ENCODE measurements around the gene CNTROB. TPM values are rescaled to one million over a fixed set of nuclear protein-coding genes. Genes with fewer than 3 reads are reported as not detected.

The CNTROB gene
- total and polyA plus RNA-seq, 5 donors from 2014 or later, result 5.0 to 40.9 (median 7.5) TPM

DNA sequence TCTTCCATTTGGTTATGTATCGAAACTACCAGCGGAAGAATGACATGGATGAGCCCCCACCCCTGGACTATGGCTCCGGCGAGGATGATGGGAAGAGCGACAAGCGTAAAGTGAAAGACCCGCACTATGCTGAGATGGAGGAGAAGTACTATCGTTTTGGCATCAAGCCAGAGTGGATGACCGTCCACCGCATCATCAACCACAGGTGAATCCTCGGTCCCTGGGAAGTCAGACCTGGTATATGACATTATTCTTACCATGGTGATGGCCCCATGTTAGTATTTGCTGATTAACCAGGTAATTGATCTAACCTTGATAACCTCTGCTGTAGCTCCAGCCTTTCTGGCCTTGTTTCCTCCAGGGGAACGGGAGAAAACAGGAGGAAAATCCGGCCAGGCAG is 34.9 kb upstream of the CNTROB start:
- no peaks in the 10 kb centered on the region for H3K27me3 Mint-ChIP-seq
- H3K4me1 ChIP-seq (ENCODE audit: control insufficient read depth, insufficient read depth, low read length, poor library complexity, severe bottlenecking), result no peaks in the 10 kb centered on the region
- no peaks in the 10 kb centered on the region for H3K27me3 ChIP-seq (ENCODE audit: control insufficient read depth, insufficient read depth, low read length)
- ATAC-seq (ENCODE audit: low read depth in 2 of 2) (no peak), DNase-seq (no peak)
- H3K9me3 Mint-ChIP-seq, result no peaks in the 10 kb centered on the region
- no peak overlapping the region for H3K4me3 Mint-ChIP-seq
- H3K9me3 ChIP-seq (ENCODE audit: control insufficient read depth in 2 of 2, low read length in 2 of 2), result no peaks in the 10 kb centered on the region
- H3K36me3 Mint-ChIP-seq, result peaks cover 59% of the 10 kb centered on the region
- H3K4me3 ChIP-seq (ENCODE audit: low read depth, low read length), result no peak overlapping the region
- H3K27ac ChIP-seq (ENCODE audit: insufficient read depth, low read length, poor library complexity, severe bottlenecking), result no peak overlapping the region
- H3K27ac Mint-ChIP-seq, result peak overlapping the region in 2 of 3 donors; percentile 31 to 45
- H3K36me3 ChIP-seq (ENCODE audit: control insufficient read depth, insufficient read depth, low read length), result peaks cover 90% of the 10 kb centered on the region
- peaks cover 7 to 18% (median 13%) of the 10 kb centered on the region in 4 donors for H3K4me1 Mint-ChIP-seq

DNA sequence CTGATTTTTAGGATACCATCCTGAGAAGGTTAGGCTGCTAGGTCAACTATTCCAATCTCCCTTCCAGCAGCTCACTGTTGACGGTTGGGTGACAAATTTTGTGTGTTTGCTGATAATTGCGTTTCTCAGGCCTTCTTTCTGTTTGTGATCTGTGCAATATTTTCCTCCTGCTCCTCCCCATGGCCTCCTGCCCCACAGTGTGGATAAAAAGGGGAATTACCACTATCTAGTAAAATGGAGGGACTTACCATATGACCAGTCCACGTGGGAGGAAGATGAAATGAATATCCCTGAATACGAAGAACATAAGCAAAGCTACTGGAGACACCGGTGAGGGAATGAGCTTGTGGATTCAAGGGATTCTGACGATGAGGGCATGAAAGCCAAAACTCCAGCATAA is 34.2 kb upstream of the CNTROB start:
- ATAC-seq (ENCODE audit: low read depth in 2 of 2), result peak in 1 of 2 donors; percentile 58
- H3K9me3 Mint-ChIP-seq, result no peaks in the 10 kb centered on the region
- Histone ChIP-seq H3K4me1 (ENCODE audit: control insufficient read depth, insufficient read depth, low read length, poor library complexity, severe bottlenecking) (no peaks in the 10 kb centered on the region), H3K36me3 (ENCODE audit: control insufficient read depth, insufficient read depth, low read length) (peaks cover 94% of the 10 kb centered on the region), H3K4me3 (ENCODE audit: low read depth, low read length) (no peak overlapping the region), H3K27ac (ENCODE audit: insufficient read depth, low read length, poor library complexity, severe bottlenecking) (no peak overlapping the region), H3K27me3 (ENCODE audit: control insufficient read depth, insufficient read depth, low read length) (no peaks in the 10 kb centered on the region), H3K9me3 (ENCODE audit: control insufficient read depth in 2 of 2, low read length in 2 of 2) (no peaks in the 10 kb centered on the region)
- H3K36me3 Mint-ChIP-seq, result peaks cover 62% of the 10 kb centered on the region
- peak in 2 of 3 donors; percentile 39 to 41 for DNase-seq
- H3K27ac Mint-ChIP-seq, result peak overlapping the region; percentile 15 to 70 (median 38)
- H3K27me3 Mint-ChIP-seq, result no peaks in the 10 kb centered on the region
- H3K4me3 Mint-ChIP-seq, result peak overlapping the region in 1 of 4 donors; percentile 2
- H3K4me1 Mint-ChIP-seq, result peaks cover 7 to 18% (median 12%) of the 10 kb centered on the region in 4 donors

DNA sequence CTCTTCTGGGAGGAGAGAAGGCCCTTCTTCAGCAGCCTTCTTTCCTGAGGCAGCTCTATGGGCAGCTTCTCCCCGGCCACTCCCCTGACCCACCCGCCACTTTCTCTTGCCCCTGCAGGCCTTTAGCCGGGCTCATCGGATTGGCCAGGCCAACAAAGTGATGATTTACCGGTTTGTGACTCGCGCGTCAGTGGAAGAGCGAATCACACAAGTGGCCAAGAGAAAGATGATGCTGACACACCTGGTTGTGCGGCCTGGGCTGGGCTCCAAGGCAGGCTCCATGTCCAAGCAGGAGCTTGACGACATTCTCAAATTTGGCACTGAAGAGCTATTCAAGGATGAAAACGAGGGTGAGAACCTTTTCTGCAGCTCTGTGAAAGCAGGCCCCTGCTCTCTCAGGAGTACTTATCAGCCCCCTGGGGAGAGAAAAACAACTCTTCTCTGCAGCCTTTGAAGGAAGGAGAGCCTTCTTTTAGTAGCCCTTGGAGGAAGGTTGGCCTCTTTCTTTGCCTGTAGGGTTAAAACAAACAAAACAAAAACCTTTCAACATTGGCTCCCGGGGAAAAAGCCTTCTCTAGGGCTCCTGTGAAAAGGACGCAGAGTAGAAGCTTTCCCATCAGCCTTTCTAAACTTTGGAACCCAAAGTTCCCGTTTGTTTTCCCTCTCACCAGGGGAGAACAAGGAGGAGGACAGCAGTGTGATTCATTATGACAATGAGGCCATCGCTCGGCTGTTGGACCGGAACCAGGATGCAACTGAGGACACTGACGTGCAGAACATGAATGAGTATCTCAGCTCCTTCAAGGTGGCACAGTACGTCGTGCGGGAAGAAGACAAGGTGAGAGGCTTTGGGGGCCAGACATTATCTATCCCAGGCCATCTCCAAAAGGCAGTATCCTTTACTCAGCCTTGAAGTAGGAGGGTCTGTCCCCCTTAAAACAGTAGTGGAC is 28.6 kb upstream of the CNTROB start:
- peaks cover 62% of the 10 kb centered on the region for H3K36me3 Mint-ChIP-seq
- H3K36me3 ChIP-seq (ENCODE audit: control insufficient read depth, insufficient read depth, low read length), result peaks cover 99% of the 10 kb centered on the region

DNA sequence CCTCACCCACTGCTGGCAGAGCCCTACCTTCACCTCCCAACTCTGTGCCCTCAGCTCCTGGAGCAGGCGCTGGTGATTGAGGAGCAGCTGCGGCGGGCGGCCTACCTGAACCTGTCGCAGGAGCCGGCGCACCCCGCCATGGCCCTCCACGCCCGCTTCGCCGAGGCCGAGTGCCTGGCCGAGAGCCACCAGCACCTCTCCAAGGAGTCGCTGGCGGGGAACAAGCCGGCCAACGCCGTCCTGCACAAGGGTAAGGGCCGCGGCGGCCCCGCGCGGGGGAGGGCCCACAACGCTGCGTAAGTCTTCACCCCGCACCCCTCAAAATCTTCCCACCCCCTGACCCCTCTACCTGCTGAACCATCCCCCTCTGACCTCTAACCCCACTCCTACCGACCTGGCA is 22.9 kb upstream of the CNTROB start:
- Histone ChIP-seq H3K4me1 (ENCODE audit: control insufficient read depth, insufficient read depth, low read length, poor library complexity, severe bottlenecking) (peaks cover 7% of the 10 kb centered on the region), H3K27me3 (ENCODE audit: control insufficient read depth, insufficient read depth, low read length) (no peaks in the 10 kb centered on the region), H3K36me3 (ENCODE audit: control insufficient read depth, insufficient read depth, low read length) (peaks cover 79% of the 10 kb centered on the region), H3K27ac (ENCODE audit: insufficient read depth, low read length, poor library complexity, severe bottlenecking) (no peak overlapping the region), H3K9me3 (ENCODE audit: control insufficient read depth in 2 of 2, low read length in 2 of 2) (no peaks in the 10 kb centered on the region), H3K4me3 (ENCODE audit: low read depth, low read length) (no peak overlapping the region)
- Mint-ChIP-seq H3K27me3 (no peaks in the 10 kb centered on the region), H3K4me3 (no peak overlapping the region), H3K27ac (no peak overlapping the region), H3K4me1 (peaks cover 8 to 21% (median 9%) of the 10 kb centered on the region in 4 donors), H3K9me3 (no peaks in the 10 kb centered on the region), H3K36me3 (peaks cover 50% of the 10 kb centered on the region)
- ATAC-seq (ENCODE audit: low read depth in 2 of 2) (no peak), DNase-seq (no peak)

More for the DNA sequence above, 28.6 kb upstream of the CNTROB start:
- no peaks in the 10 kb centered on the region for H3K9me3 Mint-ChIP-seq
- peaks cover 0 to 3% (median 1%) of the 10 kb centered on the region in 4 donors for H3K4me1 Mint-ChIP-seq
- Histone ChIP-seq H3K4me1 (ENCODE audit: control insufficient read depth, insufficient read depth, low read length, poor library complexity, severe bottlenecking) (no peaks in the 10 kb centered on the region), H3K27me3 (ENCODE audit: control insufficient read depth, insufficient read depth, low read length) (no peaks in the 10 kb centered on the region), H3K4me3 (ENCODE audit: low read depth, low read length) (no peak overlapping the region), H3K9me3 (ENCODE audit: control insufficient read depth in 2 of 2, low read length in 2 of 2) (no peaks in the 10 kb centered on the region), H3K27ac (ENCODE audit: insufficient read depth, low read length, poor library complexity, severe bottlenecking) (no peak overlapping the region)
- DNase-seq (no peak), ATAC-seq (ENCODE audit: low read depth in 2 of 2) (no peak)
- no peak overlapping the region for H3K4me3 Mint-ChIP-seq
- no peaks in the 10 kb centered on the region for H3K27me3 Mint-ChIP-seq
- peak overlapping the region; percentile 34 to 84 (median 70) for H3K27ac Mint-ChIP-seq

DNA sequence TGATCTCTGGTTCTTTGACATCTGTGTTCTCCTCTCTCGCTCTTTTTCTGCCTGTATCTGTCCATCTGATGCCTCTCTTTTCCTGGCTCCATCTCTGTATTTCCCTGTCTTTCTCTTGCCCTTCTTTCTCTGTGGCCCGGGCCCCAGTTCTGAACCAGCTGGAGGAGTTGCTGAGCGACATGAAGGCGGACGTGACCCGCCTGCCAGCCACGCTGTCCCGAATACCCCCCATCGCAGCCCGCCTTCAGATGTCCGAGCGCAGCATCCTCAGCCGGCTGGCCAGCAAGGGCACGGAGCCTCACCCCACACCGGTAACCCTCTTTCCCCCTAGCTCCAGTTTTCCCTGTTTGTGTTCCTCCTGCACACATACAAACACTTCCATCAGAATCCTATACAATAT is 21.7 kb upstream of the CNTROB start:
- peaks cover 67% of the 10 kb centered on the region for H3K36me3 ChIP-seq (ENCODE audit: control insufficient read depth, insufficient read depth, low read length)
- DNase-seq (no peak), ATAC-seq (ENCODE audit: low read depth in 2 of 2) (no peak)
- H3K27ac ChIP-seq (ENCODE audit: insufficient read depth, low read length, poor library complexity, severe bottlenecking), result no peak overlapping the region
- no peak overlapping the region for H3K4me3 ChIP-seq (ENCODE audit: low read depth, low read length)
- no peaks in the 10 kb centered on the region for H3K27me3 ChIP-seq (ENCODE audit: control insufficient read depth, insufficient read depth, low read length)
- H3K4me1 ChIP-seq (ENCODE audit: control insufficient read depth, insufficient read depth, low read length, poor library complexity, severe bottlenecking), result peaks cover 13% of the 10 kb centered on the region
- Mint-ChIP-seq H3K27ac (peak overlapping the region in 2 of 3 donors; percentile 53 to 67), H3K4me1 (peaks cover 9 to 29% (median 13%) of the 10 kb centered on the region in 4 donors), H3K9me3 (no peaks in the 10 kb centered on the region), H3K4me3 (no peak overlapping the region), H3K27me3 (no peaks in the 10 kb centered on the region), H3K36me3 (peaks cover 39% of the 10 kb centered on the region)
- no peaks in the 10 kb centered on the region for H3K9me3 ChIP-seq (ENCODE audit: control insufficient read depth in 2 of 2, low read length in 2 of 2)

DNA sequence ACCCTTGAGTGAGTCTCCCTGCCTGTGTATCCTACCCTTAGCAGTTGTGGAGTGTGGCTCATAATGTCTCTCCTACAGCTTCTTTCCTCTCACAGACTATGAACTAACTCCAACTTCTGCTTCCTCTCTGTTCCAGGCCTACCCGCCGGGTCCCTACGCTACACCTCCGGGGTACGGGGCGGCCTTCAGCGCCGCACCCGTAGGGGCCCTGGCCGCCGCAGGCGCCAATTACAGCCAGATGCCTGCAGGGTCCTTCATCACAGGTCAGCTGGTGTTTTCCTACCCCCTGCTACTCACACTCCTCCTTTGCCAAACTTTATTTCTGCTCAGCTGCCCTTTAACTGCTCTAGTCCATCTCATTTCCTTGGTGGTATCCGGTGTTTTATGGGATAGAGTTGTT is 21.3 kb upstream of the CNTROB start:
- Mint-ChIP-seq H3K9me3 (no peaks in the 10 kb centered on the region), H3K4me3 (no peak overlapping the region), H3K27ac (peak overlapping the region in 1 of 3 donors; percentile 67), H3K36me3 (peaks cover 35% of the 10 kb centered on the region), H3K27me3 (no peaks in the 10 kb centered on the region), H3K4me1 (peaks cover 9 to 33% (median 15%) of the 10 kb centered on the region in 4 donors)
- Histone ChIP-seq H3K27me3 (ENCODE audit: control insufficient read depth, insufficient read depth, low read length) (no peaks in the 10 kb centered on the region), H3K36me3 (ENCODE audit: control insufficient read depth, insufficient read depth, low read length) (peaks cover 62% of the 10 kb centered on the region), H3K27ac (ENCODE audit: insufficient read depth, low read length, poor library complexity, severe bottlenecking) (no peak overlapping the region), H3K4me3 (ENCODE audit: low read depth, low read length) (no peak overlapping the region), H3K9me3 (ENCODE audit: control insufficient read depth in 2 of 2, low read length in 2 of 2) (no peaks in the 10 kb centered on the region), H3K4me1 (ENCODE audit: control insufficient read depth, insufficient read depth, low read length, poor library complexity, severe bottlenecking) (peaks cover 15% of the 10 kb centered on the region)
- ATAC-seq (ENCODE audit: low read depth in 2 of 2), result no peak
- DNase-seq, result no peak

DNA sequence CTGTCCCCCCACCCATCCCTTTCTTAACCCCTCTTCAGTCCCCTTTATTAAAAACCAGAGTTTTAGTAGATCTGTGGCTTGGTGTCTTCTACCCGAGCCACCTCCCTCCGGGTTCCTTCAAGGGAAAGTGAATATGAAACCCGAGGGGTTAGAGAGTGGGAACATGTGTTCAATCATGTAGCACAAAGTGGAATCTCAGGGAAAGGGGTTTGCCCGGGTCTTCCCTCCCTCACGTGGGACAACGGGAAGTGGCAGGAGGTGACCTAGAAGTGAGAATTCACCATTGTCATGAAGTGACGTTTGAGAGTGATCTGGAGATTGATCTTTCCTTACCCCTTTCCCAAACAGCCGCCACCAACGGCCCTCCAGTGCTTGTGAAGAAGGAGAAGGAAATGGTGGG is 20.9 kb upstream of the CNTROB start:
- H3K27me3 Mint-ChIP-seq, result no peaks in the 10 kb centered on the region
- H3K27ac ChIP-seq (ENCODE audit: insufficient read depth, low read length, poor library complexity, severe bottlenecking), result no peak overlapping the region
- H3K27ac Mint-ChIP-seq, result peak overlapping the region in 1 of 3 donors; percentile 67
- H3K4me1 Mint-ChIP-seq, result peaks cover 9 to 34% (median 15%) of the 10 kb centered on the region in 4 donors
- no peaks in the 10 kb centered on the region for H3K9me3 Mint-ChIP-seq
- no peak overlapping the region for H3K4me3 Mint-ChIP-seq
- ATAC-seq (ENCODE audit: low read depth in 2 of 2) (no peak), DNase-seq (no peak)
- no peak overlapping the region for H3K4me3 ChIP-seq (ENCODE audit: low read depth, low read length)
- no peaks in the 10 kb centered on the region for H3K27me3 ChIP-seq (ENCODE audit: control insufficient read depth, insufficient read depth, low read length)
- H3K9me3 ChIP-seq (ENCODE audit: control insufficient read depth in 2 of 2, low read length in 2 of 2), result no peaks in the 10 kb centered on the region
- H3K36me3 ChIP-seq (ENCODE audit: control insufficient read depth, insufficient read depth, low read length), result peaks cover 58% of the 10 kb centered on the region
- peaks cover 16% of the 10 kb centered on the region for H3K4me1 ChIP-seq (ENCODE audit: control insufficient read depth, insufficient read depth, low read length, poor library complexity, severe bottlenecking)
- peaks cover 35% of the 10 kb centered on the region for H3K36me3 Mint-ChIP-seq
